Omental fat pad (tissue), 4 donors: ENCODE results near the gene SLC7A6. TPM values are rescaled to one million over a fixed set of nuclear protein-coding genes. Genes with fewer than 3 reads are reported as not detected.
A peak's percentile ranks its signal among the peaks of the same experiment; 100 is the strongest.

Experiments
- ATAC-seq: fragments of 150-250 bp; one replicate; pipeline ENCODE4 v1.9.1; 2016; ENCODE audit warnings: mild to moderate bottlenecking, moderate library complexity; ENCODE audit not compliant: low FRiP score
- DNase-seq: peaks from one replicate; pipeline ENCODE4 v3.0.0-alpha.2; 2019; ENCODE audit warnings: low spot score
- CTCF ChIP-seq, 3 donors: fragments of 450-650 bp; IDR thresholded peaks; one replicate each; pipeline ENCODE4 v1.5.1; 2016 to 2017; ENCODE audit warnings: antibody characterized with exemption in 3 of 3, mild to moderate bottlenecking in 3 of 3, moderate library complexity in 2 of 3
- total RNA-seq, 4 donors: library from RNA; depleted of rRNA; stranded (reverse); fragments of >200 nt; gene quantifications; one replicate each; pipeline ENCODE4 v1.1.0, GENCODE V29; 2016

The SLC7A6 gene
- total RNA-seq, 4 donors from 2014 or later, result 129 to 181 (median 147) TPM

GRCh38 chr16:68273896-68274295 lies 9.6 kb downstream of the SLC7A6 start:
- no peak for TF ChIP-seq CTCF (IDR thresholded peaks at IDR 0.05)
- DNase-seq (no peak), ATAC-seq (no peak)

GRCh38 chr16:68274441-68274840 lies 10.1 kb downstream of the SLC7A6 start:
- no peak for TF ChIP-seq CTCF (IDR thresholded peaks at IDR 0.05)
- ATAC-seq (no peak), DNase-seq (no peak)

- TF ChIP-seq CTCF (IDR thresholded peaks at IDR 0.05), result no peak
Measured at GRCh38 chr16:68275611-68276191, 11.4 kb downstream of the SLC7A6 start.

GRCh38 chr16:68276223-68276622 lies 11.9 kb downstream of the SLC7A6 start:
- TF ChIP-seq CTCF (IDR thresholded peaks at IDR 0.05), result no peak
- no peak for DNase-seq
- ATAC-seq, result peak; percentile 23

More at GRCh38 chr16:68275611-68276191, 11.4 kb downstream of the SLC7A6 start:
- no peak for ATAC-seq
- no peak for DNase-seq

- TF ChIP-seq CTCF (IDR thresholded peaks at IDR 0.05), result no peak
- DNase-seq, result no peak
- no peak for ATAC-seq
Measured at GRCh38 chr16:68279726-68280558, 15.6 kb downstream of the SLC7A6 start.

GRCh38 chr16:68281368-68282063 lies 17.2 kb downstream of the SLC7A6 start:
- ATAC-seq, result no peak
- no peak for TF ChIP-seq CTCF (IDR thresholded peaks at IDR 0.05)

More at GRCh38 chr16:68281368-68282063, 17.2 kb downstream of the SLC7A6 start:
- DNase-seq, result no peak
